AG10803 (cell line): ENCODE results near the gene RPRD1B.

Source experiments
- DNase-seq: peaks from one replicate; pipeline ENCODE4 v3.0.0; 2010; ENCODE audit warnings: low read depth
- H3K4me3 ChIP-seq: 2 replicates; pipeline ENCODE4 v1.5.1; 2011; ENCODE audit warnings: mild to moderate bottlenecking, low read length, control low read depth
- TF ChIP-seq, protein P1 (sequence below): conservative IDR thresholded peaks from 2 replicates; pipeline ENCODE4 v1.5.1; 2011; ENCODE audit warnings: mild to moderate bottlenecking, low read length, control low read depth, inconsistent platforms

RPRD1B gene

GRCh38 chr20:38065764-38066375 is 32.3 kb downstream of the RPRD1B start:
- DNase-seq: no peak
- TF ChIP-seq, protein P1, sequence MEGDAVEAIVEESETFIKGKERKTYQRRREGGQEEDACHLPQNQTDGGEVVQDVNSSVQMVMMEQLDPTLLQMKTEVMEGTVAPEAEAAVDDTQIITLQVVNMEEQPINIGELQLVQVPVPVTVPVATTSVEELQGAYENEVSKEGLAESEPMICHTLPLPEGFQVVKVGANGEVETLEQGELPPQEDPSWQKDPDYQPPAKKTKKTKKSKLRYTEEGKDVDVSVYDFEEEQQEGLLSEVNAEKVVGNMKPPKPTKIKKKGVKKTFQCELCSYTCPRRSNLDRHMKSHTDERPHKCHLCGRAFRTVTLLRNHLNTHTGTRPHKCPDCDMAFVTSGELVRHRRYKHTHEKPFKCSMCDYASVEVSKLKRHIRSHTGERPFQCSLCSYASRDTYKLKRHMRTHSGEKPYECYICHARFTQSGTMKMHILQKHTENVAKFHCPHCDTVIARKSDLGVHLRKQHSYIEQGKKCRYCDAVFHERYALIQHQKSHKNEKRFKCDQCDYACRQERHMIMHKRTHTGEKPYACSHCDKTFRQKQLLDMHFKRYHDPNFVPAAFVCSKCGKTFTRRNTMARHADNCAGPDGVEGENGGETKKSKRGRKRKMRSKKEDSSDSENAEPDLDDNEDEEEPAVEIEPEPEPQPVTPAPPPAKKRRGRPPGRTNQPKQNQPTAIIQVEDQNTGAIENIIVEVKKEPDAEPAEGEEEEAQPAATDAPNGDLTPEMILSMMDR: no peak

DNA sequence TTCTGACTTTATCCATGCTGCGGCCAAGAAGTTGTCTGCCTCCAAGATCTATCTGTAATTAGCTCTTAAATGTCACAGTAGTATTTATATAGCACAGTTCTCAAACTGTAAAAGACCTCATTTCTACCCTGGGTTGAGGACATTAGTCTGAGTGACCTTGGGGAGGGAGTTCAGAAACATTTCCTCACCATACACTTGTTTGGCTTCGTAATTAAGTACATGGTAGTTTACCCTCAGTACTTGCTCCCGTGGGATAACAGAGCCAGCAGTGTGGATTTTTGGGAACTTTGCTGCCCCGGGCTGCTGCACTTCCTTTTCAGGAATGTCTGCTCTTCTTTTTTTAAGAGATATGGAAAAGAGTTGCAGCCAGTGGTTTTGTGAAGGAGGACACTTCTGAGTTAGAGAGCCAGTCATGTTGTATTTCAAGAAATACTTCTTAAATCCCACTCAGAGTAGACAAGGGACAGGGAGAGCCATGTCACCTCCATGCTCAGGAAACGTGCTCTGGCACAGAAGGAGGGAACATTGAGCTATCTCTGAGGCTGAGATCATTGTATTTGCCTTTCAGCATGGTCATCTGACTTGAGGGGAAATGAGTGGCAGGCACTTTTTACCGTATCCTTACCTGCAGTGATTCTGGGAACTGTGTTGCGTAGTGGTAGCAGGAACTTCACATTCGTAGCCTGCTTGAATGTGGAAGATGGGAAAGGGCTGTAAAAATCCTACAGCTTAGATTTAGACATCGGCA is 33.6 kb downstream of the RPRD1B start:
- no peak overlapping the region for H3K4me3 ChIP-seq
- TF ChIP-seq, protein P1: no peak
- DNase-seq: no peak

More at GRCh38 chr20:38065764-38066375, 32.3 kb downstream of the RPRD1B start:
- H3K4me3 ChIP-seq: no peak overlapping the region

- H3K4me3 ChIP-seq: no peak overlapping the region
- no peak for DNase-seq
- TF ChIP-seq, protein P1: no peak
These were observed 34.3 kb downstream of the RPRD1B start for GRCh38 chr20:38067717-38068365.

- TF ChIP-seq, protein P1: no peak
- DNase-seq: no peak
These were observed 39.4 kb downstream of the RPRD1B start for GRCh38 chr20:38072898-38073297.

GRCh38 chr20:38073307-38074071 is 39.9 kb downstream of the RPRD1B start:
- peak; percentile 98 for DNase-seq
- TF ChIP-seq, protein P1: peak; percentile 90

More at GRCh38 chr20:38072898-38073297, 39.4 kb downstream of the RPRD1B start:
- no peak overlapping the region for H3K4me3 ChIP-seq

GRCh38 chr20:38075161-38075998 is 41.8 kb downstream of the RPRD1B start:
- TF ChIP-seq, protein P1: no peak
- no peak for DNase-seq
- no peak overlapping the region for H3K4me3 ChIP-seq

More at GRCh38 chr20:38073307-38074071, 39.9 kb downstream of the RPRD1B start:
- no peak overlapping the region for H3K4me3 ChIP-seq
